ENCODE measurements around the gene REXO5. TPM values are rescaled to one million over a fixed set of nuclear protein-coding genes. Genes with fewer than 3 reads are reported as not detected.

REXO5 gene
- total and polyA plus RNA-seq, 9 of the 15 experiments (the other 6 are each of a cell fraction or from before 2014, with no cell fraction given), result 10.5 to 45.1 (median 25.4) TPM

GRCh38 chr16:20818929-20819585 is 12.7 kb downstream of the REXO5 start (continued):
- TF ChIP-seq BCOR (IDR thresholded peaks at IDR 0.05) (peak; percentile 9; the same call in 1 of the 2 replicates), KDM1A (IDR thresholded peaks at IDR 0.05) (0 out of 4 replicates have a peak, but pooled peaks of 1 of the 2 experiments have one; percentile 9), TRIM28 (IDR thresholded peaks at IDR 0.05) (no peak)

GRCh38 chr16:20821682-20822081 is 15.4 kb downstream of the REXO5 start:
- ChIA-PET POLR2A (no interaction called here), CTCF (ENCODE audit: low intra/inter-chr PET ratio) (no interaction called here)
- ATAC-seq, result no peak
- Histone ChIP-seq H3K27ac (ENCODE audit: extremely low read depth, low read depth, low read length) (no peak overlapping the region), H3K79me2 (ENCODE audit: control insufficient read depth, insufficient read depth, low read length) (no peaks in the 10 kb centered on the region), H3K9ac (ENCODE audit: insufficient read depth in 1 of 2, low read depth in 2 of 2, low read length in 2 of 2) (no peak overlapping the region), H4K20me1 (replicated peaks; ENCODE audit: control insufficient read depth, insufficient read depth, low read length) (no peaks in the 10 kb centered on the region), H3K36me3 (ENCODE audit: control insufficient read depth, insufficient read depth, low read length) (peaks cover 77% of the 10 kb centered on the region), H3K9me3 (replicated peaks; ENCODE audit: control insufficient read depth, insufficient read depth, low read depth, low read length) (no peaks in the 10 kb centered on the region), H3K4me3 (no peak overlapping the region), H3K4me1 (replicated peaks in 1 of 2; ENCODE audit: control insufficient read depth in 2 of 2, insufficient read depth in 2 of 2, low read length in 2 of 2) (peaks cover 0 to 12% of the 10 kb centered on the region in 2 experiments; a peak in 3 of 5 replicates), H2AFZ (ENCODE audit: low read depth, low read length) (no peak overlapping the region), H3K9me1 (ENCODE audit: control insufficient read depth, insufficient read depth, low read length) (no peaks in the 10 kb centered on the region), H3K4me2 (ENCODE audit: insufficient read depth, low read length) (no peak overlapping the region), H3K27me3 (ENCODE audit: control insufficient read depth in 2 of 2, insufficient read depth in 2 of 2, low read length in 2 of 2) (no peaks in the 10 kb centered on the region)
- no peak for DNase-seq (ENCODE audit: extremely low read depth in 1 of 4, low spot score in 3 of 4)
- intact Hi-C loops (cut with micrococcal nuclease), result no loop called here
- WGBS (ENCODE audit: insufficient coverage, low coverage, missing lambda C conversion rate), result 77% methylated on average over 4 of the region's 4 CpGs
- TF ChIP-seq ZNF609 (CRISPR knock-in tag; IDR thresholded peaks at IDR 0.05; ENCODE audit: borderline replicate concordance) (no peak), ZBTB17 (CRISPR knock-in tag; IDR thresholded peaks at IDR 0.05) (no peak), HINFP (tag; conservative IDR thresholded peaks at IDR 0.05; ENCODE audit: low read depth) (no peak), HDAC1 (IDR thresholded peaks at IDR 0.05) (no peak), RB1 (IDR thresholded peaks at IDR 0.05; ENCODE audit: low read depth) (no peak), CHD4 (IDR thresholded peaks at IDR 0.05; ENCODE audit: insufficient read depth, insufficient replicate concordance, low read depth, low read length, poor library complexity, severe bottlenecking) (no peak)
- no peak for FAIRE-seq
- in situ Hi-C loops (cut with MboI), result no loop called here
- BruUV-seq (replicated peaks), result no TSS peak
